Aorta (tissue), 5 donors: ENCODE results near the gene TBCD. TPM values are rescaled to one million over a fixed set of nuclear protein-coding genes. Genes with fewer than 3 reads are reported as not detected.
A peak's percentile ranks its signal among the peaks of the same experiment; 100 is the strongest.

Experiments used
- ATAC-seq: fragments of 200-7000 bp; cut with Tn5 transposase; one replicate; pipeline ENCODE4 v1.9.1; 2022; ENCODE audit warnings: moderate library complexity; ENCODE audit not compliant: low FRiP score
- DNase-seq, 2 donors: peaks; one replicate each; pipeline ENCODE4 v3.0.0-alpha.2; 2020
- H3K27ac ChIP-seq, 2 donors: one replicate each; pipeline ENCODE4 v1.5.1; 2013; ENCODE audit warnings: low read length in 2 of 2, mild to moderate bottlenecking in 2 of 2, moderate library complexity in 2 of 2, control low read depth in 1 of 2, inconsistent platforms in 1 of 2, low read depth in 1 of 2
- H3K27me3 ChIP-seq, 2 donors: one replicate each; pipeline ENCODE4 v1.6.1; 2013; ENCODE audit warnings: control low read depth in 1 of 2, low read length in 1 of 2, mild to moderate bottlenecking in 1 of 2, moderate library complexity in 1 of 2; ENCODE audit not compliant: insufficient read depth in 2 of 2, control insufficient read depth in 1 of 2
- H3K36me3 ChIP-seq, 2 donors: one replicate each; pipeline ENCODE4 v1.6.1; 2013; ENCODE audit warnings: control low read depth in 1 of 2, low read length in 1 of 2, mild to moderate bottlenecking in 1 of 2; ENCODE audit not compliant: insufficient read depth in 2 of 2, control insufficient read depth in 1 of 2
- H3K4me1 ChIP-seq, 2 donors: one replicate each; pipeline ENCODE4 v1.6.1; 2013; ENCODE audit warnings: low read length in 2 of 2, control low read depth in 1 of 2, mild to moderate bottlenecking in 1 of 2, moderate library complexity in 1 of 2; ENCODE audit not compliant: insufficient read depth in 2 of 2, control insufficient read depth in 1 of 2
- H3K4me3 ChIP-seq, 2 donors: one replicate each; pipeline ENCODE4 v1.5.1; 2013; ENCODE audit warnings: low read length in 2 of 2, control low read depth in 1 of 2, mild to moderate bottlenecking in 1 of 2
- H3K9me3 ChIP-seq: one replicate; pipeline ENCODE4 v1.6.1; 2013; ENCODE audit warnings: mild to moderate bottlenecking, low read length; ENCODE audit not compliant: control insufficient read depth
- WGBS, 2 donors: extraction: QIAGEN DNeasy Blood & Tissue Kit; methylation state at CpG; one replicate each; pipeline ENCODE4 v1.1.7; 2013; 5-methylcytosine and 5-hydroxymethylcytosine counted together
- intact Hi-C, 2 donors: fragments of 100-400 bp; cut with DNase I; formaldehyde crosslinking; loops; one replicate each; pipeline versions ENCODE4 v1.14.2 to v1.15.0; 2022
- polyA plus RNA-seq, 2 donors: library from polyadenylated mRNA; stranded (reverse); fragments of 200-250 nt; gene quantifications; one replicate each; pipeline ENCODE4 v1.2.3, GENCODE V29; 2013
- total RNA-seq, 2 donors: library from RNA; stranded (reverse); fragmentation: NEBNext Ultra II Directional; extraction: Animal tissue kit (Norgen Biotek cat#: 25700); gene quantifications; one replicate each; pipeline ENCODE4 v1.2.1, GENCODE V29; 2021
- donor health status: healthy with polysubstance abuse.
- donor health status: Bipolar disorder and iron deficiency.
- donor health status: DM: no; HTN: no; CAD: no.
- donor health status: DM: no; HTN: no; CAD: no.
- donor health status: DM: yes; HTN: yes; CAD: no.

The TBCD gene
- total and polyA plus RNA-seq, 4 donors = 20.0 to 182 (median 111) TPM

- intact Hi-C loops = no loop called here
- H3K36me3 ChIP-seq = peaks cover 0 to 2% of the 10 kb centered on the region in 2 donors
- DNase-seq (peak in 1 of 2 donors; percentile 31), ATAC-seq (no peak)
- H3K4me3 ChIP-seq = no peak overlapping the region
- WGBS, 2 donors = 92 to 94% methylated on average over 16 of the region's 16 CpGs
- no peaks in the 10 kb centered on the region for H3K9me3 ChIP-seq
- H3K27ac ChIP-seq = no peak overlapping the region
- no peaks in the 10 kb centered on the region for H3K4me1 ChIP-seq
- no peaks in the 10 kb centered on the region for H3K27me3 ChIP-seq
Observed at GRCh38 chr17:82841921-82842596, 90.2 kb downstream of the TBCD start.

GRCh38 chr17:82843904-82844680, 92.2 kb downstream of the TBCD start:
- Histone ChIP-seq H3K4me1 (no peaks in the 10 kb centered on the region), H3K27ac (no peak overlapping the region), H3K36me3 (peaks cover 0 to 2% of the 10 kb centered on the region in 2 donors), H3K9me3 (no peaks in the 10 kb centered on the region), H3K4me3 (no peak overlapping the region), H3K27me3 (no peaks in the 10 kb centered on the region)
- DNase-seq = peak in 1 of 2 donors; percentile 63
- ATAC-seq = no peak
- intact Hi-C loops = no loop called here
- WGBS, 2 donors = 82% methylated on average over 7 of the region's 7 CpGs

GRCh38 chr17:82844796-82845162, 92.9 kb downstream of the TBCD start:
- Histone ChIP-seq H3K27me3 (no peaks in the 10 kb centered on the region), H3K4me3 (no peak overlapping the region), H3K27ac (no peak overlapping the region), H3K4me1 (no peaks in the 10 kb centered on the region), H3K36me3 (peaks cover 0 to 2% of the 10 kb centered on the region in 2 donors), H3K9me3 (no peaks in the 10 kb centered on the region)
- DNase-seq (peak in 1 of 2 donors; percentile 67), ATAC-seq (no peak)
- 90 to 91% methylated on average over 8 to 11 of the region's 11 CpGs for WGBS, 2 donors
- intact Hi-C loops = no loop called here

GRCh38 chr17:82845163-82845807, 93.4 kb downstream of the TBCD start:
- no peaks in the 10 kb centered on the region for H3K27me3 ChIP-seq
- no peaks in the 10 kb centered on the region for H3K4me1 ChIP-seq
- intact Hi-C loops = no loop called here
- H3K4me3 ChIP-seq = no peak overlapping the region
- H3K36me3 ChIP-seq = peaks cover 0 to 2% of the 10 kb centered on the region in 2 donors
- ATAC-seq (peak; percentile 64), DNase-seq (peak in 1 of 2 donors; percentile 77)
- 89 to 96% methylated on average over 20 to 24 of the region's 24 CpGs for WGBS, 2 donors
- no peak overlapping the region for H3K27ac ChIP-seq
- H3K9me3 ChIP-seq = peaks cover 2% of the 10 kb centered on the region

- intact Hi-C loops = no loop called here
- WGBS, 2 donors = 86 to 87% methylated on average over 22 to 25 of the region's 25 CpGs
Observed at GRCh38 chr17:82846061-82846691, 94.3 kb downstream of the TBCD start.

GRCh38 chr17:82848022-82848592, 96.2 kb downstream of the TBCD start:
- Histone ChIP-seq H3K27me3 (no peaks in the 10 kb centered on the region), H3K9me3 (peaks cover 2% of the 10 kb centered on the region), H3K36me3 (peaks cover 0 to 2% of the 10 kb centered on the region in 2 donors), H3K27ac (no peak overlapping the region), H3K4me1 (no peaks in the 10 kb centered on the region), H3K4me3 (no peak overlapping the region)
- peak in 1 of 2 donors; percentile 57 for DNase-seq
- intact Hi-C loops = no loop called here
- WGBS, 2 donors = 92 to 93% methylated on average over 23 of the region's 23 CpGs
- no peak for ATAC-seq

More at GRCh38 chr17:82846061-82846691, 94.3 kb downstream of the TBCD start:
- Histone ChIP-seq H3K27me3 (no peaks in the 10 kb centered on the region), H3K9me3 (peaks cover 2% of the 10 kb centered on the region), H3K27ac (no peak overlapping the region), H3K4me1 (no peaks in the 10 kb centered on the region), H3K36me3 (peaks cover 0 to 2% of the 10 kb centered on the region in 2 donors), H3K4me3 (no peak overlapping the region)
- peak in 1 of 2 donors; percentile 71 for DNase-seq
- peak; percentile 78 for ATAC-seq

- WGBS, 2 donors = 90 to 92% methylated on average over 33 of the region's 33 CpGs
- no peak for ATAC-seq
- DNase-seq = peak in 1 of 2 donors; percentile 73
- Histone ChIP-seq H3K36me3 (peaks cover 0 to 2% of the 10 kb centered on the region in 2 donors), H3K4me1 (no peaks in the 10 kb centered on the region), H3K27ac (no peak overlapping the region), H3K9me3 (peaks cover 2% of the 10 kb centered on the region), H3K4me3 (no peak overlapping the region), H3K27me3 (no peaks in the 10 kb centered on the region)
- intact Hi-C loops = no loop called here
Observed at GRCh38 chr17:82849076-82849945, 97.4 kb downstream of the TBCD start.
